GM19438 (cell line): ENCODE measurements around the gene KDM4B.

Experiments
- ATAC-seq: cut with Tn5 transposase; IDR thresholded peaks from one replicate; pipeline ENCODE4 v1.9.1; 2021; ENCODE audit warnings: low read depth; ENCODE audit not compliant: unreplicated experiment

KDM4B gene

GRCh38 chr19:5143471-5144411 lies 174.8 kb downstream of the KDM4B start:
- no peak for ATAC-seq

- ATAC-seq = no peak
Measured at GRCh38 chr19:5144545-5145179, 175.7 kb downstream of the KDM4B start.

- no peak for ATAC-seq
Measured at GRCh38 chr19:5145521-5146511, 176.9 kb downstream of the KDM4B start.

GRCh38 chr19:5147074-5147977 lies 178.4 kb downstream of the KDM4B start:
- ATAC-seq = no peak

GRCh38 chr19:5147978-5148793 lies 179.3 kb downstream of the KDM4B start:
- ATAC-seq = no peak

GRCh38 chr19:5148794-5149190 lies 179.9 kb downstream of the KDM4B start:
- no peak for ATAC-seq

GRCh38 chr19:5149508-5149907 lies 180.6 kb downstream of the KDM4B start:
- ATAC-seq = no peak

GRCh38 chr19:5149932-5150901 lies 181.3 kb downstream of the KDM4B start:
- no peak for ATAC-seq

GRCh38 chr19:5150902-5151741 lies 182.2 kb downstream of the KDM4B start:
- ATAC-seq = no peak

- ATAC-seq = no peak
Measured at GRCh38 chr19:5152013-5152763, 183.3 kb downstream of the KDM4B start.

GRCh38 chr19:5152767-5153532 lies 184.0 kb downstream of the KDM4B start:
- ATAC-seq = no peak

- no peak for ATAC-seq
Measured at GRCh38 chr19:5153601-5154128, 184.8 kb downstream of the KDM4B start.

GRCh38 chr19:5154129-5154798 lies 185.4 kb downstream of the KDM4B start:
- no peak for ATAC-seq

GRCh38 chr19:5154799-5155426 lies 186.0 kb downstream of the KDM4B start:
- no peak for ATAC-seq
